Activated CD4-positive, alpha-beta T cell treated with anti-CD3 and anti-CD28 coated beads, Interleukin-2, Interleukin-4, amounts not matched to agents 100 ng/mL and 50 ng/mL, durations not matched to agents 16 hours and 8 hours (primary cell): Measurements from ENCODE around the gene BRSK1.

ENCODE experiments used
- DNase-seq: peaks from one replicate; pipeline ENCODE4 v3.0.0-alpha.2; 2020; ENCODE audit warnings: low spot score

Gene BRSK1

DNA sequence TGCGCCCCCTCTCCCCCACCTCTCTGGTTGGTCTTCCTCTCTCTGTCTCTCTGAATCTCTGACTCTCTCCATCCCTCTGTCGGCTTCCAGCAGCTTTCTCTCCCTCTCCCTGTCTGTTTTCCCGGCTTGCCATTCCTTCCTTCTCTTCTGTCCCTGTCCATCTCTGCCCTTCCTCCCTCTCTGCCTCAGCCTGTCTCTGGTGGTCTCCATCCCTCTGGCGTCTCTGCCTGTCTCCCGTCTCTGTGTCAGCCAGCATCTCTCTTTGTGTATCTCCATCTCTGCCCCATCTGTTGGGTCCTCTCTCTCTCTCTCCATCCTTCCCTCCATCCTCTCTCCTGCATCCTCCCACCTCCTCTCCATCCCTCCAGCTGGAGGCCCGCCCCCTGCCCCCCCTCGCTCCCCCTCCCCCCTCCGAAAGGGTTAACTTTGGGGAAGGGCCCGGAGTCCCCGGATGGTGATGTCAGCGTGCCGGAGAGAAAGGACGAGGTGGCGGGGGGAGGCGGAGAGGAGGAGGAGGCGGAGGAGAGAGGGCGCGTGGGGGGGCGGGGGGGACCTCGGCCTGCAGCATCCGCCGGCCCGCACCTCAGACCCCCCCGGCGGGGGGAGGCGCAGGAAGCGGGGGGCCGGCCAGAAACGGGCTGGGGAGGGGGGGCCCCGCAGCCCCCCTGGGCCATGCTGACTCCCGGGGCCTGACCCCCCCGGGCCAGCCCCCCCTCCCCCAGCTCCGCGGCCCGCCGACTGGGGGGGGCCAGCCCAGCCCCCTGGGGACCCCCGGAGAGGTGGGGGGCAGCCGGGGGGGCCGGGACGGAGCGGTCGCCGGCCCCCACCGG, at the start of gene BRSK1:
TSS of gene BRSK1 (plus strand) at position 450 of the 830 bp plus-strand sequence. CDS start 446 bp downstream, outside the sequence.
- peak; percentile 16 for DNase-seq

DNA sequence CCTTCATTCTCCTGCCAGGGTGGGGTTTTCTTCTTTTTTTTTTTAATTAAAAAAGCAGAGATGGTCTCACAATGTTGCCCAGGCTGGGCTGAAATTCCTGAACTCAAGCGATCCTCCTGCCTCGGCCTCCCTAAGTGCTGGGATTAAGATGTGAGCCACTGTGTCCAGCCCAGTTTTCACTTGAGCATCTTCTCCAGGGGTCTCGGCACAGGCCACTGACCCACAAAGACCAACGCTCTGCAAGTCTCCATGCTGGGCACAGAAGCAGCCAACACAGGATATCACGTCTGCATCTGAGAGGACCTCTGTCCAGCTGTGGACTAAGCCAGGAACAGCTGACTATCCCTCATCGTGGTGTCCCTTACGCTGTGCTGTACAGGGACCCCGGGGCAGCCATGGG, 45.8 kb upstream of the BRSK1 start:
- DNase-seq = no peak

DNA sequence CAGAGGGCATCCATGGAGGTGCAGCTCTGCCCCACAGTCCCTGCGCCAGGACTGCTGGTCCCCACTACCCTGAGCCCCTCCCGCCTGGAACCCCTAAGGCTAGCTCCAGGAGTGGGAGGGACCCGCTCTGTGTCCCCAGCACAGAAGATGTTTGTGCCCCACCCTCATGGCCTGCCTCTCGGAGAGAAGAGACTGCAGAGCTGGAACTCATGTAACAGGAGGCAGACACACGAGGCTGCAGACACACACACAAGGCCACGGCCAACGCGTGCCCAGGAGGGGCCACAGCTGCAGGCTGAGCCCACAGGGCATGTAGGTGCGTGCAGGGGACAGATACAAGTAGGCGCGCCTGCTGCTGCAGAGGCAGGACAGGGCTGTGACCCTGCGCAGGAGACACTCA, 44.8 kb upstream of the BRSK1 start:
- DNase-seq = no peak

DNA sequence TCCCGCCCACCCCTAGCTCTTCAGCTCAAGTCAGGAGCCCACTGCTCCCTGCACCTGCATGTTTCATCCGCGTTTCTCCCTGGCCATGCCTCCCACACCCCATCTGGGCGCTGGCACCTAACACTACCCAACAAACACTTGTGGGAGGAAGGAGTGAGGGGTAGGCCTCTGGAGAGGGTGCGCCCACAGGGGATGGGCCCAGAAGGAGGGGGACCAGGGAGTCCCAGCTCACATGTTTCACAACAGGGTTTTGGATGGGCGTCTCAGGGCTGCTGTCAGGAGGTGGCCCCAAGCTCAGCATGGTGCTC, 43.1 kb upstream of the BRSK1 start:
- no peak for DNase-seq

DNA sequence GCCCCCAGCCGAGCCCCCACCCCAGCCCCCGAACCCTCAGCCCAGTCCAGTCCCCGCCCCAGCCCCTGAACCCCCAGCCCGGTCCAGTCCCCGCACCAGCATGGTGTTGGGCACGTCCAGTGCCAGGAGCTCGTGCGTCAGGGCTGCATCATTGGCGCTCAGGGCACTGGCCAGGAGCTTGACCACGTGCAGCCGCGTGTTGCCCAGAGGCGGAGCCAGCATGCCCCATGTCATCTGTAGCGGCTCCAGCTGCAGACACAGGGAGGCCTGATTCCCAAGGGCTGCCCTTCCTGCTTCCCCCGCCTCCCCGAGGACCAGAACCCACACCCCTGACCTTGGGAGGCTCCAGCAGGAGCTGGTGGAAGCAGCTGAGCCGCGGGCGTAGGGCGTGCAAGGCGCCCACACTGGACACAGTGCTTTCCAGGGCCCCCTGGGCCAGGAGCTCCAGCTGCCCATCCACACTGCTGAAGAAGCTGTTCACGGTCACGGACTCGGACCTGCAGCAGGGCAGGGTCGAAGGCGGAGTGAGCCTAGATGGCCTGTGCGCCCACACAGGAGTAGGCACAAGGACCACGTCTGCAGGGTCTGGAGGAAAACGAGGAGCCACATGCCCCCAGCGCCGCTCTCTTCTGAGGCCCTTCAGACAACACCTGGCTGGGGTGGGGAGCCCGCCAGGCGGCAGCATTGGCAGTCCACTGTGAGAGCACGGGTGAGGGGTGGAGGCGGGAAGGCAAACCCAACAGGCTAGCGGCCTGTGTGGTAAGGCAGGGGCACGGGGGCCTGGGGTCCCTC, 42.5 kb upstream of the BRSK1 start:
- DNase-seq = no peak

DNA sequence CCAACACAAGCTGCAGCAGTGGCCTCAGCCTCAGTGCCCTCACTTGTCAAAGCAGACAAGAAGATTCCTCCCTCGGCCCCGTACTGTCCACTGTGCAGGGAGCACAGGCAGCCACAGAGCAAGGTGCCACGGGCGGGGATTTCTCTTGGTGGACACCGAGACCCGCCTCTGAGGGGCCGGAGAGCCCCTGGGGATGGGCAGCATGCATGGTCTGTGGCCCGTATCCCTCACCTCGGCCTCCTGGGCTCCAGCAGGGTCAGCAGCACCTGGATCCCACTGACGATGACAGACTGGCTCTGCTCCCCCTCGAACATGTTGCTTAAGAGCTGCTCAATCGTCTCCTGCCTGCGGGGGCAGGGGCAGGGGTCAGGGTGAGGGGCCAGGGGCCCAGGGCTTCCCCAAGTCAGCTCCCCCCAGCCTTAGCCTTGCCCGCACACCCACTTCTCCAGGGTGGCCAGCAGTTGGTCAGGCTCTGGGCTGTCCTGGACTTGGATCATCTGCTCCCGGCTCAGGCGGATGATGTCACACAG, 41.8 kb upstream of the BRSK1 start:
- no peak for DNase-seq

DNA sequence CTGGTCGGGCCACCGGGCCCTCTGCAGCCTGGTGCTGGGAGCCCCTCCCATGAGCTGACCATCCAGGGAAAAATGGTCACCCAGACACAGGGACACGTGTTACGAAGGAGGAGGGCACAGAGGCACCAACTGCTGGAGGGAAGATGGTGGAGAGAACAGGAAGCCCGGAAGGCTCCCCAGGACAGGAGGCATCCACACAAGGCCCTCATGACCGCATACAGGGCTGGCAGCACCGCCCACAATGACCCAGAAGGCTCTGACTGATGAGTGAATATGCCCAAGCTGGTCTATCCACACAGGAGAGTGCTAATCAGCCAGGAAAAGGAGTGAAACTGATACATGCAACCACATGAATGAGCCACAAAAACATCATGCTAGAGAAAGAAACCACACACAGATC, 41.3 kb upstream of the BRSK1 start:
- no peak for DNase-seq

DNA sequence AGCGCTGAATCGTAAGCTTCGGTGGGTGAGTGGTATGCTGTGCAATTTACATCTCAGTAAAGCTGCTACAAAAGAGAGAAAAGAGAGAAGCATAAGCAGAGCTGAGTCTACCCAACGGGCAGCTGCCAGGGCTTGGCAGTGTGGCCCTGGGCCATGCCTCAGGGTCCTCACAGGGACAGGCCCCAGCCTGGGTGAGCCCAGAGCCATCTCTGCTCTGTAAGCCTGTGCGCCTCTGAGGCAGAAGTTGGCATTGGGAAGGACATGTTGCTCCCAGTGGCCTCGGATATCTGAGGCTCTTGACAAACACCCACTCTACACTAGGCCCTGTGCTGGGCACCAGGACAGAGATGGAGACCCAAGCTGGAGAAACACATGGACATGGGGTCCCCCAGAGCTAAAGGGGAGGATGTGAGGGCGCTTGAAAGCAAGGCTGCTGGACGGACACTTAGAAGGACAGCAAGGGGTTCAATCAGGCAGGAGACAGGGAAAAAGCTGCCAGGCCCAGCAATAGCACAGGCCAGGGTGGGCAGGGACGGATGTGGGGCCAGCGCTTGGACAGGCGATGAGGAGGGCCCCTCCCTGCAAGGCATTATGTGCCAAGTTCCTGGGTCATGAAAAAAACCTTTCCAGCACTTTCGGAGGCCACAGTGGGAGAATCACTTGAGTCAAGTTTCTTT, 39.7 kb upstream of the BRSK1 start:
- DNase-seq = no peak

DNA sequence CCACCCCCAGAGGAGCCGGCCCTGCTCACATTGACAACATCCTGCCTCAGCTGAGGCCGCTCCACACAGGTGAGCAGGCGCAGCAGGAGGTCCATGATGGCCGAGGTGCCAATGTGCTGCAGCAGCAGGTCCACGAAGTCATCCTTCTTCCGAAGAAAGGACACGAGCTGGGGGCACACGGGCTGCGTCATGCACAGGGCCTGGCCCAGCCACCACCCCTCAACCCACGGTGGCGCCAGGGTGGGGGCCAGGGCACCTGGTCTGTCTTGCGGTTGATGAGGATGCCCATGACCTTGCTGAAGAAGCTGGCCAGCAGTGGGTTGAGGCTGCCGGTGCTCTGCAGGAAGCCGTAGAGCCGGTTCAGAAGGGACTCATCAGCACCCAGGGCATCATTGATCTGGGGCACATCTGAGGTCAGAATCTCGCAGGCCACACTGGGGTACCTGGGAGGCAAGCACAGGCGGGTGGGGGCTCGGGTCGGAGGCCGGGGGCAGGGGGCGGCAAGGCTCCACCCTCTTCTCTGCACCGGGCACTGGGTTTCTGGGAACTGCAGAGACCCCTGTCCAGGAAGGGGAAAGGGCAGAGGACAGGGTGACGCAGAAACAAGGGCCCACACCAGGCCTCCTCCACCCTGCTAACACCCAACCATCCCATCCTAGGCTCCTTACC, 38.4 kb upstream of the BRSK1 start:
- DNase-seq = no peak

DNA sequence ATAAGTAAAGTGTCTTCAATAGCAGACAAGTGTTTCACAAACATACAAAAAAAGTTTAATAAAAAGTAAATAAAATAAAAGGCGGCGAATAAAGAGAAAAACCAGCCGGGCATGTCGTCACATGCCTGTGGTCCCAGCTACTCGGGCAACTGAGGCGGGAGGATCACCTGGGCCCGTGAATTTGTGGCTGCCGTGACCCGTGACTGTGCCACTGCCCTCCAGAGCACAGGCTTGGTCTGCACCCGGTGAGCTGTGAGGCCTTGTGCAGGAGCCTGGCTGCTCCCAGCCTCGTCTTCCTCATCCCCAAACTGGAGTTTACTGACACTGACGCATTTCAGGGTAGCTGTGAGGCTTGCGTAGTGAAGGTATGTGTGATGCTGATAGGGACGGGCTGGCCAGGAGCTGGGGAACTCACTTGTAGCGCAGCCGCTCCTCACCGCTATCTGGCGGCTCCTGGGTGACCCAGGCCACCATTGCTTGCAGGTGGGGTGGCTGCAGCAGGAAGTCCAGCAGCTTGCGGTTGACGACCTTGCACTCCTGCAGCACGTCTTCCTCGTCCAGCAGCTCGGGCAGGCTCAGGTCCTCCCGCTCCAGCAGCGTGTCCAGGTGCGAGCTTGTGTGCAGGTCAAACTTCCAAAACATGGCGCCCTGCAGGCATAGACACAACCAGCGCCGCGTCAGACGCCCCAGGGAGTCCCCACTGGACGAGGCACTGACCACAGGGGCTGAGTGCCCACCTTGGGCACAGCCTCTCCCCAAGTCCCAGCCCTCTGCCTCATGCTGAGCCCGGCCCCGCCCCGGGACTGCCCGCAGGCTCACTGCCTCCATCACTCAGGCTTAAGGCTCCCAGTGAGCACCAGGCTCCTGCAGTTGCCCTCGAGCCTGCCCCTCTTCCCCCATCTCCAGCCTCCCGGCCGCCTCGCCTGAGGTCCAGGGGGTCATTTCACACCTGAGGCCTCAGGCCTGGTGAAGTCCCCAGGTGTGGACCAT, 37.0 kb upstream of the BRSK1 start:
- no peak for DNase-seq

DNA sequence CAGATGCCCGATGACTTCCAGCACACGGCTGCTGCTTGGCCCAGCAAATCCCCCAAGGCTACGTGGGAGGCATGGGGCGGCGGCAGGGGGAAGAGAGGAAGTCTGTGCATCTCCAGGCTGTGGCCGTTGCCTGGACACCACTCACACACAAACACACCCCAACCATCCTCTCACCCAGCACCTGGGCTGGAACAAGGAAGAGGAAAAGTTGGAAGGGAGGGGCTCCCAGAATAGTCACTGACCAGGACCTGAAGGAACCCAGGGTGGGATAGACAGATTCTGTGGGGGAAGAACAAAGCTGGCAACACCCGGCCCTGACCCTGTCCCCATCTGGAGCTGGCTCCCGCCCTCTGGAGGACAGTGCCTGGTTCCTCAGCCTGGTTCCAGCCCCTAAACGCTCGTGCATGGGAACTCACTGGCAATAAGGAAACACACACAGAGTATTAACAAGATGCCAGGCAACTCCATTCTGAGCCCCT, 36.1 kb upstream of the BRSK1 start:
- no peak for DNase-seq

DNA sequence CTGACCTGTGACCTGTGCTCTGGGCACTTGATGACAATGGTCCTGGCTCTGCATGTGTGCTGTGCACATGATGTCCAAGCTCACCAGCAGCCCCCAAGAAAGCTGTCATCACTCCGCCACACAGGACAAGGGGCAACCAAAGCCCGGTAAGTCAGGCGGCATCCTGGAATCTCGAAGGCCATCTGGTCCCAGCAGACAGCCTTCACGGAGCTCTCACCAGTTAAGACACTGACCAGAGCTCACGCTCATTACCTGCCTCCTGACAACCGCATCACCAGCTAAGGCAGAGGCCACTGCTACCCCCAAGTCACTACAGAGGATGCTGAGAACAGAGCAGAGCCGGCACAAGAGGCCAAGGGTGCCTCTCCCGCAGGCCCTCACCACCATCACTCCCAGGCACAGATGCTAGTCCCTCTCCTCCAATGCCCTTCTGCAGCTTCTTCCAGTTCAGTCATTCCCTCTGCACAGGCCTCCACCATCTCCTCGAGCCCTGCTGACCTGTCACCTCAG, 35.6 kb upstream of the BRSK1 start:
- no peak for DNase-seq

DNA sequence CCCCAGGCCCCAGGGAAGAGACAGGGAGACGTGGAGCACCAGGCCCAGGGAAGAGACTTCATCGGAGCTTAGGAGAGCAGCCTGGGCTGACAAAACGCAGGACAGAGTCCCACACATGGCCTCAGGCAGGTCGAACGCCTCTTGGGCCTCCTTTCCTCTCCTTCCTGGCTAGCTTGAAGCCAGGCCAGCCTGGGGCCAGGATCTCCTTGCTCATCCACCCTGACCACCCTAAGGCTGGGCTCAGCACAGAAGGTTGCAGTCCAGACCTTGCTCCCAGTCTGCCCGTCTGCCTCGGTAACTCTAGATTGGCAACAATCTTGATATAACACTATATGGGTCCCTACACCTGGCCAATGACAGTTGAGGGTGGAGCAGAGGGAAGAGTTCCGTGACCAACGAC, 35.1 kb upstream of the BRSK1 start:
- DNase-seq = no peak

DNA sequence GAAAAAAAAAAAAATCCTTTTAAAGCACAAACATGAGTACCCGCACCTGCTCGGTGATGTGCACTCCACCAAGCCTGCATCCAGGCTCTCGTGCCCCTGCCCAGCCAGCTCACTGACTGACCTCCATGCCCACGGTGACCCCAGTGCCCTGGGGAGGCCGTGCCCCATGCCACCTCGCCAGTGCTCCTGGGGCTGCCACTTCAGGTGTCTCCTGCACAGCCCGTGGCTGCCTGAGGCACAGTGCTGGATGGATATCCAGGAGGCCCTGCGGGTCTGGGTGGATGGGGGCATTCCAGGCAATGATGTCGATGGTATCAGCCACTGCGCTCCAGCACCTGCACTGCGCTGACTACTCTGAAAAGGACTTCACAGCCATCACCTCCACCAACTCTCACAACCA, 34.0 kb upstream of the BRSK1 start:
- no peak for DNase-seq

DNA sequence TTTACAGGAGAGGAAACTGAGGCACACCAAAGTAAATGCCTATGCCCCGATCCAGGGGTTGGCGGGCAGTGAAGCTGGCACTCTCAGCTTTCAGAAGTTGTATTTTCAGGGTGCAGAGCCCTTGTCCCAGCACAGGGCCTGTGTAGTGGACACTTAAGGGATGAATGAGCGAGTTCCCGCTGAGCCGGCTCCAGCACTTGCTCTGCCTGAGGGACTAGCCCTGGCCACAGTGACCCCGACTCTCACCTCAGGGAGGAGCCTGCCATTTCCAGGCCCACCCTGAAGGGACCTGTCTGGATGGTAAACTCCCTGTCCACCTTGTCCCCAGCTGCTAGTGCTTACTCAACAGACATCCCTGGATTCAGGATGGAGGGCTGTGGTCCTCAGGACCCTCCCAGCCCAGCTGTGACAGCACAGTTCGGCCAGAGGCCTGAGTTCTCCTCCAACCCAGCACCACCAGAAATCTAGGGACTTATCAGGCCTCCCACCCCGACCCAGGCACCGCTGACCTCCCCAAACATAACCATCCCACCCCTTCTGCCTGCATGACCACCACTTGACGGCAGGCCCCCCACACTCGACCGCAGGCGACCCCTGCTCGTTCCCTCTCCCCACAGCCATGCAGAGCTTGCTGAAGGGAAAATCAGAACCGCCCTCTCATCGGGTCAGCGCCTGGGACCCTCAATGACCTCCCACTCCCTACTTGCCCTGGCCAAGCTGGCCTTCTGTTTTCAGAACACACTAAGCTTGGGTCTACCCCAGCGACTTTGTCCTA, 33.3 kb upstream of the BRSK1 start:
- DNase-seq = no peak

DNA sequence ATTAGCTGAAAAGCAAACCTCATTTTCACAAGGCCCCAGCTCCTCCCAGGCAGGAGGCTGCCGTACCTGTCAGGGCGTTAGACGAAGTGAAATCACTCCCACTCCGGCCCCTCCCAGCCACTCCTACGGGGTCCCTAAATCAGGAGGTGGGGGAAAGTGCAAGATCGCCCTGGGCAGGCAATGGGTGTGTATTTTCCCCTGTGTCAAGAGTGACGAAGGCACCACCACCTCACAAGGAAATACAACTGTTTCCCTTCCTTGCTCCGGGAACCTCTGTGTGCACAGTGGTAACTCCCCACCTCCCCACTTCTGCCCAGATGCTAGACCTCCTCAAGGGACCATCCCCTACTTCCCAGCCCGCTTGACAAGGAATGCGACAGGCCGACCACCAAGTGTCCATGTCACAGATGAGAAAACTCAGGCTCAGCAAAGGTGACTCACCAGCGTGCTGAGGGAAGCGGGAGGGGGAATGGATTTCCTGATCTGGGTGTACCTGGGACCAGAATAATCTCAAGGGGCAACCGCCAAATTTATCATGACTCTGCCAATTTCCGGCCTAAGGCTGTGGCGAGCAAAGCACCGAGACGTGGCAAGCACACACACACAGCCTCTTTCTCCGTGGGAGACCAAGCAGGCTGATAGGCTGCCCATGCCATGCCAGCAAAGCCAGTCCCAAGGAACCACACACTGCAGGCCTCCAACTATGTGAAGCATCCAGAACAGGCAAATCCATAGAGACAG, 32.3 kb upstream of the BRSK1 start:
- peak; percentile 72 for DNase-seq

DNA sequence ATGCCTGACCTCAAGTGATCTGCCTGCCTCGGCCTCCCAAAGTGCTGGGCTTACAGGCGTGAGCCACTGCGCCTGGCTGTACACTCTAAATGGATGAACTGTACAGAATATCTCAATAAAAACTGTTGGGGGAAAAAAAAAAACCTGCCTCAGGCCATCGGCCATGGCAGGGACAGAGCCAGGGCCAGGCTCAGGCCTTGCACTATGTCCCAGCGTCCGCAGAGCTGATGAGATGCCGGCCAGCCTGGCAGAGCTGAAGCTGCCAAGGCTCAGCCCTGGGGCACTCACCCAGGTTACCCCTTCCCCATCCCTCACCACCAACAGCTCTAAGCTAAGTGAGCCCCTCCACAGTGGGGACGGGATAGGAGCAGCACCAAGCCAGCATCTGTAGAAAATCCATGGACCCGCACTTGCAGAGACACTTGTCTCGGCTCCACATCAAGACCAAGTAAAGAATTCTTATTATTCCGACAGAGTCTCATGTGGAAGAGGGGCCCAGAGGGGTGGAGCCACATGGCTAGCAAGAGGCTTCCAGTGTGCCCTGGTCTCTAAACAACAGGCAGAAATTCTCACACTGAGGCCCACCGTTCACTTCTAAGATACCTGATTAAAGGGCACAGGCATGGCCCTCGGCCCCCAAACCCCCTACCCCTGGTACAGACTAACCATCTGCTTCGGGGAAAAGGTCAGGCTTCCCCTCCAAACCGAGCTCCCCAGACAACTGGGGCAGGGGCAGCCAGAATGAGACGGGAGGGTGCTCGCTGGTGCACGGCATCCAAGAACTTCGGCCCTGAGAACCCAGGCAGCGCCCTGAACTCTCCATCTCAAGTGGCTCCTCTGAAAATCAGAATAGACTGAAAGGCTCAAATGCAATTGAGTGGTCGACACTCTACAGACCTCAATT, 30.8 kb upstream of the BRSK1 start:
- no peak for DNase-seq
